Skeletal muscle cell (primary cell): ENCODE measurements around the gene TRMT112.

Experiments used
- DNase-seq: peaks from one replicate; pipeline ENCODE4 v3.0.0-alpha.2; 2010; ENCODE audit warnings: low read depth
- H3K4me3 ChIP-seq: 2 replicates; pipeline ENCODE4 v1.5.1; 2011; ENCODE audit warnings: low read depth, mild to moderate bottlenecking, control low read depth, low read length, moderate library complexity

Gene TRMT112

DNA sequence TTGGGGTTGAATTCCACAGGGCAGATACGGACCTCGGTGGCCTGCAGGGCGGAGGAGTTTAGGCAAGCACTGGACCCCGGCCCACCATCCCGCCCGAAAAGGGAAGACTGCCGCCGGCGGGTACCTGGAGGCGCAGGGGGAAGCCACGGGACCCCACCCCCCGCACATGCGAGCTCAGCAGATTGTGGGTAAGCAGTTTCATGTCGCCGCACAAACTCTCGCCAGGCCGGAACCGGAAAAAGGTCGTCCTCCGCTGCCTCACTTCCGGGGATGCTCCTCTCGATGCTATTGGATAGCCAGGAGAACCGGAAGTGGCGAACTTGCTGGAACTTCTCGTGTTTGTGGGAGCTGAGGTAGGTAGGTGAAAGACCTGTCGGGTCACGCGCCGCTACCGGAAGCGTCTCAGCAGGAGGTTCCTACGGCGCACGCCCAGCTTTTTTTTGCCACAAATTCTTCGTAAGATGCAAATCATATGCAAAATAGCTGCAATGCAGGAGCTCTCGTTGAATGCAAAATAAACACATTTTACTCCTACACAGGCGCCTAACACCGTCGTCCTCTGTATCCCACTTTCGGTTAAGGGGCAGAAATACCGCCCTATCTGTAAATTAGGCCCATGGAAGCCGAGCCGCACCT lies at the start of gene TRMT112:
Gene TRMT112 (minus strand): TSS at position 235 of the 636 bp plus-strand sequence. CDS start 33 bp downstream, at position 202.
- peak within 1 kb of the TSS; percentile 75 for H3K4me3 ChIP-seq
- DNase-seq = peak; percentile 81

DNA sequence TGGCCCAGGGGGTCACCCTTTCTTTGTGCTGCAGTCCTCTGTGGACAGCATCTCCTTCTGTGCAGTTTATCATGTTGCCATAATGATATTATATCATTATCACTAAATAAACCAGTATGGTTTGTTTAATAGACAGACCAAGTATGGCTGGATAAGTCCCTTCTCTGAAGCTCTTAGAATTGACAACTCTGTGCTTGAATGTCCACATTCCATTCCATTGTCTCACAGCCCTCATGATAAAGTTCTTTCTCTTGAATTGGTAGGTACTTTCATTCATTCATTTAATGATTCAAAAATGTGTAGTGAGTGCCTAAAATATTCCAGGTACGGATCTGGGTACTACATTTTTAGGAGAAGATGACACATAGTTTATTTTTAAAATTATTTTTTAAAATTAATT lies 49.4 kb upstream of the TRMT112 start:
- no peak for DNase-seq
- no peak overlapping the region for H3K4me3 ChIP-seq

DNA sequence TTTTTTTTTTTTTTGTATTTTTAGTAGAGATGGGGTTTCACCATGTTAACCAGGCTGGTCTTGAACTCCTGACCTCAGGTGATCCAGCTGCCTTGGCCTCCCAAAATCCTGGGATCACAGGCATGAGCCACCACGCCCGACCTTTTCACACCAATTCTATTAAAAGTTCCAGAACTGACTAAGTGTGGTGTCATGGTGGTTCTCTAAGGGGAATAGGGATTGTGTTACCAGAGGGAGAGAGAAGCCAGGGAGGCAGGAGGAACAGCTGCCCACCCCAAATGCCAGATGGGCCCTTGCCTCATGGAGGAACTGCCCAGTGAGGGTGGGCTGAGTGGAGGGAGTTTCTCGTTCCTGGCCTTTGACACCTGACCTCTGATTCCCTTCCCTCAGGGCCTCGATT lies 47.6 kb upstream of the TRMT112 start:
- no peak overlapping the region for H3K4me3 ChIP-seq
- no peak for DNase-seq

DNA sequence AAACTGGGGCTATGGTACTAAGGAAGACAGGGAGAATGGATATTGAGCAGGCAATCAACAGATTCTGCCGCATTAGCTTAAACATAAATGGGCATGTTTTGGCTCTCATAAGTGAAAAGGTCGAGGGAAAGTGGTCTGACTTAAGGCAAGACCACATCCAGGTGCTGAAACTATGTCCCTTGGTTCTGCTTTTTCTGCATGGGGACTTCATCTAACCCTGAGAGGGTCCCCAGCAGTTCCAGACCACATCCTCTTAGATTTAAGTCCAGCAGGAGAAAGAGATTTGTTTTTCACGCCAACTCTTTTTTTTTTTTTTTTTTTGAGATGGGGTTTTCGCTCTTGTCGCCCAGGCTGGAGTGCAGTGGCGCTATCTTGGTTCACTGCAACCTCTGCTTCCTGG lies 47.1 kb upstream of the TRMT112 start:
- H3K4me3 ChIP-seq = no peak overlapping the region
- no peak for DNase-seq

DNA sequence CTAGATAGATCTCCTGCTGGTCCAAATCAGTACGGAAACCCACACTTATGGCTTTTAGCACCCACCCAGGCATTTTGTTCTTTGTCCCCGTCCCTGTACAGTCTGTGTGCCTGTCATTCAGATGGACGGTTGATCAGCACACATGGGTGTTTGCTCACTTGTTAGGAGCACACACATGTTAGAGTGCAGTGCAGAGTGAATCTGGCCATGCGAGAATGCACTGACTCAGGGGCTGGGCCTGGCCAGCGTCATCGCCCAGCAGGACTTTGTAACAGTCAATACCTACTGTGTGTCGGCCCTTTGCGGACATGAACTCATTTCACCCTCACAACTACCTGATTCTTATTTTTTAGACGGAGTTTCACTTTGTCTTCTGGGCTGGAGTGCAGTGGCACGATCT lies 45.0 kb upstream of the TRMT112 start:
- no peak for DNase-seq
- no peak overlapping the region for H3K4me3 ChIP-seq

DNA sequence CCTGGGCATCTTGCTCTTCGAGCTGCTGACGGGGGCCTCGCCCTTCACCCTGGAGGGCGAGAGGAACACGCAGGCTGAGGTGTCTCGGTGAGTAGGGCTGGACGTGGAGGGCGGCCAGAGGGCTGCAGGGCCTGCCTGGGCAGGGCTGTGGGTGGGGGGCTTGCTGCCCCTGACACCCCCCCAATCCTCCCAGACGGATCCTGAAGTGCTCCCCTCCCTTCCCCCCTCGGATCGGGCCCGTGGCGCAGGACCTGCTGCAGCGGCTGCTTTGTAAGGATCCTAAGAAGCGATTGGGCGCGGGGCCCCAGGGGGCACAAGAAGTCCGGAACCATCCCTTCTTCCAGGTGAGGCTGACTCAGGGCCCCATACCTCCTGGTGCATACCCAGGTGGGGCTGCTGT lies 44.3 kb upstream of the TRMT112 start:
- no peak overlapping the region for H3K4me3 ChIP-seq
- no peak for DNase-seq

DNA sequence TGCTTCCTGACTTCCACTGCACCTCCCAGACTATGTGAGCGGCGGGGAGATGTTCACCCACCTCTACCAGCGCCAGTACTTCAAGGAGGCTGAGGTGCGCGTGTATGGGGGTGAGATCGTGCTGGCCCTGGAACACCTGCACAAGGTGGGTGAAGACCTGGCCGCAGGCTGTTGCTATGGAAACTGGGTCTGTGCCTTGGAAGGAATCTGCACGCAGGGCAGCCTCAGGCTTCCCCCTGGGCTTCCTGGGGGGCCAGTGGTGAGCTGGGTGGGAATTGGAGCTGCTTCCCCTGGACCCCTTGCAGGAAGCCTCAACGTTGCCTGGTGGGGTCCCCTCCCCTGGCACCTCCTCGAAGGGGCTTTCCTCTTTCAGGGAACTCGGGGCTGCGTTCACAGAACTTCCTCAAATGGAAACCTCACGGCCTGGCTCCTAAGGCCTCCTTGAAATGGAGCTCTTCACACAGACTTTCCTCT lies 43.1 kb upstream of the TRMT112 start:
- peak overlapping the region; percentile 77 for H3K4me3 ChIP-seq
- DNase-seq = no peak

DNA sequence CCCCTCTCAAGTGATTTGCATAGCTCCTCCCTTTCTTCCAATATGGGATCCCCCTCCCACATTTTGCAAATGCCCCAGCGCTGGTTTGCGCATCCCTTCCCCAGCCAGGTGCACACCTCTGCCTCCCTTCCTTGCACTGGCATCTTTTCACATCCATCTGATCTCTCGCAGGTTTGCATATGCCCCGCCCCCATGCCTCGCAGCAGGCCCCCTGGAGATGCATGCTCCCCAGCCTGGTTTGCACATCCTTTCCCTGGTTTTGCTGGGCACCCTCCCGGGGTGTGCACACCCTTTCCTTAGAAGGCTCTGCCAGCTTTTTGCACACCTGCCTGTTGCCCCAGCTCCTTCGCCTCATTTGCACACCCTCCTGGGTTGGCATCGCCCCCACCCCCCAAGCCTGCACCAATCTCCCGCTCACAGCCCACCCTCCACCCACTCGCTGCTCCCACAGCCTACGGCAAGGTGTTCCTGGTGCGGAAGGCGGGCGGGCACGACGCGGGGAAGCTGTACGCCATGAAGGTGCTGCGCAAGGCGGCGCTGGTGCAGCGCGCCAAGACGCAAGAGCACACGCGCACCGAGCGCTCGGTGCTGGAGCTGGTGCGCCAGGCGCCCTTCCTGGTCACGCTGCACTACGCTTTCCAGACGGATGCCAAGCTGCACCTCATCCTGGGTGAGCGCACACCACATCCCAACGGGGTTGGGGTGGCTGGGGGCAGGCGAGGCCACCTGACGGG lies 42.5 kb upstream of the TRMT112 start:
- no peak for DNase-seq
- peak overlapping the region; percentile 77 for H3K4me3 ChIP-seq

DNA sequence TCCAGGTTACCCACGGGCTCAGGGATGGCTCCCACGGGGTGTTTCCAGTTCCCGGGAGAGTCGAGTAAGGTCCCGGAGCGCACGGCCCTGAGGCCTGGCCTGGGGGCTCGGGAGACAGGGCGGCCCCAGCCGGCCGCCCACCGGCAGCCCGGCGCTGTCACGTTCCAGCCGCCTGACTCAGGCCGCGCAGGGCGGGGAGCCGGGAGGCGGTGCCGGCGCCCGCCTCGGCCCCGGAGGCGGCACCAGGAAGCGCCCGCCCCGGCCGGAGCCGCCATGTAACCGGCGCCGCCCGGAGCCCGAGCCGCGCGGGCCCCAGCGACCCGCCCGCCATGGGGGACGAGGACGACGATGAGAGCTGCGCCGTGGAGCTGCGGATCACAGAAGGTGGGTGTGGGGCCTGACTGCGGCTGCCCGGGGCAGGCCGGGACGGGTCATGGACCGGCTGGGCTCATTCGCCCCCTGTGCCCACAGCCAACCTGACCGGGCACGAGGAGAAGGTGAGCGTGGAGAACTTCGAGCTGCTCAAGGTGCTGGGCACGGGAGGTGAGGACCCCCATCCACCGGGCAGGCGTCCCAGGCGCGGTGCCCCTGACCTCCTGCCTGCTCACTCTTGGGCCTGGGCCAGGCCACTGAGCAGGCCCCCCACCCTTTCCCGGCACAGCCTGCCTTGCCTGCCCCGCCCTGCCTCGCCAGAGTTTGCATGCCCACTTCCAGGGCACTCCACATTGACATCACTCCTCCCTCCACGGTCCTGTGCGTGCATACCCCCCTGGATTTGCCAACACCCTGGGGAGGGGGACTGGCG lies 41.8 kb upstream of the TRMT112 start, which contains the start of gene RPS6KA4:
Gene RPS6KA4 (plus strand): TSS at position 256 of the 805 bp plus-strand sequence. CDS start 74 bp downstream, at position 330.
- H3K4me3 ChIP-seq = peak within 1 kb of the TSS; percentile 77
- DNase-seq = no peak

DNA sequence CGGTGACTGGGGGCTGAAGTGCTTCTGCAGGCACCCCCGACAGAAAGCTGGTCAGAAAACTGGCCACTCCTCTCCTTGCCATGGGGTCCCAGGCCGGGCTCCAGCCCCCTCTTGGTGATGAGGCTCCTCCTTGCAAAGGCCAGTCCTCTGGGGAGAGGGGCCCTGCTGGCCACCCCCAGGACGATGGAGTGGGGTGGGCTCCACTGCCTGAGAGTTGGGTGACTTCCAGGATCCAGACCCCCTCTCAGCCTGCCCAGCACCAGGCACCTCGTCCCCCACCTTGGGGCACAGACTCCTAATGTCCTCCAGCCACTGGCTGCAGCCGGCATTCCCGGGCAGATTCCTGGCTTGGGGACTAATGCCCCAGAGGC lies 41.2 kb upstream of the TRMT112 start:
- peak overlapping the region; percentile 77 for H3K4me3 ChIP-seq

DNA sequence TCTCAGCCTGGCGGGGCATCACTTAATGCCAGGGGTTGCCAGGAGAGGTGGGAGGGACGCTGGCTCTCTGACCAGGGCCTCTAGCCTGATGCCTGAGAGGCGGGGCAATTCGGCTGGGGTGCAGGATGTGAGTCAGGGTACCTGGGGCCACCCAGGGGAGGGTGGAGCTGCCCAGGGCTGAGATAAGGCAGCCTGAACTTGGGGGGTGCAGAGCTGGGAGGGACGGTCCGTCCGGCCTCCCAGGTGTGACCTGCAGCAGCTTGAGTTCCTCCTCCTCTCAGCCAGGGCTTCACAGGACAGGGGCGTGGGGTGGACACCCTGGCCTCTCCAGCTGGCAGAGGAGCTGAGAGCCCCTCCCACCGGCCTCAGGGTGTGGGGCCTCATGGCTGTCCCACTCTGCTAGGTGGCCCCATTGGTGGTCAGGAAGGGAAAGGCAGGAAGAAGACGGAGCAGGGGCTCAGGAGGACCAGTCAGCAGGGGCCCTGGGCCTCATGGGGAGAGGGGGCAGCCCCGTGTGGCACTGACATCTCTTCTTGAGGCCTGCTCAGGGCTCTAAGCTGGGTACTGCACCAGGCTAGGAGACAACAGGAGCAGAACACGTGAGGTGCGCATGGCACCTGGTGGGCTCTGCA lies 40.7 kb upstream of the TRMT112 start:
- no peak overlapping the region for H3K4me3 ChIP-seq

More for the DNA sequence above, 41.2 kb upstream of the TRMT112 start:
- DNase-seq = no peak

DNA sequence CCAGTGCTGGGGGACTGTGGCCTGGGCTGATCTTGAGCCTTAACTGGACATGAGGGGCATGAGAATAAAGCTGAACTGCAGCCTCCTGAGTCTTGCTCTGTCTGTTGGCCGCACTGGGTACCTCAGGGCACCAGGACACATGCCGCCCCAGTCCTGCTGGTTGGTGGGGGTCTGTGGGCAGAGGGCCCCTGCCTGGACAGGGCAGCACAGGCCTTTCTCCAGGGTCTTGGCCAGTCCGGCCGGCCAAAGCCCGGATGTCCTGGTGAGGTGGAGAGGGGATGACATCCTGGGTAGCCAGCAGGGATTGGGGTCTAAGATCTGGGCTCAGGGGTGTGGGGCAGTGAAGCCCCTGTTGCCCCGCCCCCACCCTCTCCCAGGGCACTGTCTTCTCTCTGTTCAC lies 40.1 kb upstream of the TRMT112 start:
- H3K4me3 ChIP-seq = no peak overlapping the region
- DNase-seq = no peak

More for the DNA sequence above, 40.7 kb upstream of the TRMT112 start:
- DNase-seq = no peak

DNA sequence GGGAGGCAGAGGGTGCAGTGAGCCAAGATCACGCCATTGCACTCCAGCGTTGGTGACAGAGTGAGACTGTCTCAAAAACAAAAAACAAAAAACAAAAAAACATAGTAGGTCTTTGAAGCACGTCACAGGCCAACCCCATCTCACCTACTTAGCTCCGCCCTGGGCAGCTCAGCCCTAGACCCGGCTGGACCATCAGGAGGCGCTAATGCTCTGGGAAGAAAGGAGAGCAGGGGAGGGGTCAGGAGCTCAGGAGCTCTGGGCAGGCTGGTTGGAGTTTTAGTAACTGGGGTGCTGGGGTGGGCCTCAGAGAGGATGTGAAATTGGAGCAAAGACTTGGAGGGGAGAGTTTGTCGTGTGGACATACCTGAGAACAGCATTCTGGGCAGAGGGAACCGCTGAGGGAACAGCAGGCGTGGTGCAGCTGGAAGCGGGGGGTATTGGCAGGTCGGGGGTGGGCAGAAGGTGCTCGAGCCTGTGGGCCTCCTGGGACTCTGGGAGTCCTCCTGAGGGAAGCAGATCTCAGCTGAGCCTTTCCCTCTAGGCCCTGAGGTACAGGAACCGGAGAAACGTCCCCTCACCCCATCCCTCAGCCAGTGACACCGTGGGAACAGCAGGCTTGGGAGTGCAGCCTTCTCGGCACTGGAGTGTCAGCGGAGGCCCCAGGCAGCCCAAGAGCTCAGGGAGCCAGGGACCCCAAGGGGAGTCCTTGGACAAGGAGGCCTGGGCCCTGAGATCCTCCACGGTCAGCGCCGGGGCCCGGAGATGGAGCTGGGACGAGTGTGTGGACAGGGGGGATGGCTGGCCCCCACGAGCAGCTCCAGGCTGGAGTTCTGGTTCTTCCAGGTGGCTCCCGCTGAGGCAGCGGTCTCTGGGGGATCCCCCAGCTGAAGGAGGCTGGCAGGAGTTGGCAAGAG lies 39.4 kb upstream of the TRMT112 start:
- no peak for DNase-seq
- H3K4me3 ChIP-seq = no peak overlapping the region

DNA sequence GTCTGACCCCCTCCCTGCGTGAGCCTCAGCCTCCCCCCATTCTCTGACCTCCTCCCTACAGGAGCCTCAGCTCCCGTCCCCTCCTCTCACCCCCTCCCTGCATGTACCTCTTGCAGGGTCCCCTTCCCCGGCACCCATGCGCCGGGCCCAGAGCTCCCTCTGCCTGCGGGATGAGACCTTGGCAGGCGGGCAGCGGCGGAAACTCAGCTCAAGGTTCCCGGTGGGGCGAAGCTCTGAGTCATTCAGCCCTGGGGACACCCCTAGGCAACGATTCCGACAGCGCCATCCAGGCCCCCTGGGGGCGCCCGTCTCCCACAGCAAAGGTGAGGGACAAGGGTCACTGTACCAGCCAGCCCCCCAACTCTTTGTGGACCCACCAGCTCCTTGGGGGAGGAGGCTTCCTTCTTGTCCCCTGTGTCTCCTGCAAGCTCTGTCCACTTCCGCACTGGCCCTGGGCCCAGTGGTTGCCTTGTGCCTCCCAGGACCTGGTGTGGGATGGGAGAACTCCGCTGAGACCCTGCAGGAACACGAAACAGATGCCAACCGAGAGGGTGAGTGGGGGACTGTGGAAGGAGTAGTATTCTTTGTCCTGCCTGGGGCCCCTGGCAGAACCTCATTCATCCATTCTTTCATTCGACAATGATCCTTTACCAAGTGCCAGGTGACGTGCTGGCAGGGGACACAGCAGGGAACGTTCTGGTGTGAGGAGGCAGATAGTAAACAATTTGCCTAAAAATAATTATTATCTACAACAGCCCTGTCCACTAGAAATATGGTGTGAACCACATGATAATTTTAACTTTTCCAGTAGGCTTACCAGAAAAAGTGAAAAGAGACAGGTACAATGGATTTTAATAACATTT lies 38.0 kb upstream of the TRMT112 start:
- peak overlapping the region; percentile 11 for H3K4me3 ChIP-seq
- DNase-seq = no peak

DNA sequence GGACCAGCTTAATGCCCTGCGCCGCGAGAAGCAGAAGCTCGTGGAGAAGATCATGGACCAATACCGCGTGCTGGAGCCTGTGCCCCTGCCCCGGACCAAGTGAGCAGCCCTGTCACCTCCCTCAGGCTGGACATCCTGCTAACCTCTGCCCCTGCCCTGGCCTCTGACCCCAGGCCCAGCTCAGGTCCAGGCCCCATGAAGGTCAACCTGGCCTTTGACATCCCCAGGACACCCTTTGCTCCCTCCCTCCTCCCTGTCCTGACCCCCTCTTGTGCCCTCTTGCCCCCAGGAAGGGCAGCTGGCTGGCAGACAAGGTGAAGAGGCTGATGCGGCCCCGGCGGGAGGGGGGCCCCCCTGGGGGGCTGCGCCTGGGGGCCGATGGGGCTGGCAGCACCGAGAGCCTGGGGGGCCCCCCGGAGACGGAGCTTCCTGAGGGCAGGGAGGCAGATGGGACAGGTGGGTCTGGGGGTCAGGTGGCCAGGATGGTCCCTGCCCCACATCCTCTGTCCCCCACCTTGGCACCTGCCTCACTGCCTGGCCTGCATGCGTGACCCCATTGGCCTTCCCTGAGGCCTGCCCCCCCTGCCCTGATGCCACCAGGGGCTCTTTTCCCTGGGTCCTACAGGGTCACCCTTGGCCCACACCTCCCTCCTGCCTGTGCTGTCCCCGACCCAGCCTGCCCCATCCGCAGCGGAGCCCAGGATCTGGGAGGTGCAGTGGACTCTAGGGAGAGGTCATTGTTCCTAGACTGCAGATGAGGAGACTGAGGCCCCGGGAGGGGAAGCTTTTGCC lies 36.6 kb upstream of the TRMT112 start:
- no peak for DNase-seq

DNA sequence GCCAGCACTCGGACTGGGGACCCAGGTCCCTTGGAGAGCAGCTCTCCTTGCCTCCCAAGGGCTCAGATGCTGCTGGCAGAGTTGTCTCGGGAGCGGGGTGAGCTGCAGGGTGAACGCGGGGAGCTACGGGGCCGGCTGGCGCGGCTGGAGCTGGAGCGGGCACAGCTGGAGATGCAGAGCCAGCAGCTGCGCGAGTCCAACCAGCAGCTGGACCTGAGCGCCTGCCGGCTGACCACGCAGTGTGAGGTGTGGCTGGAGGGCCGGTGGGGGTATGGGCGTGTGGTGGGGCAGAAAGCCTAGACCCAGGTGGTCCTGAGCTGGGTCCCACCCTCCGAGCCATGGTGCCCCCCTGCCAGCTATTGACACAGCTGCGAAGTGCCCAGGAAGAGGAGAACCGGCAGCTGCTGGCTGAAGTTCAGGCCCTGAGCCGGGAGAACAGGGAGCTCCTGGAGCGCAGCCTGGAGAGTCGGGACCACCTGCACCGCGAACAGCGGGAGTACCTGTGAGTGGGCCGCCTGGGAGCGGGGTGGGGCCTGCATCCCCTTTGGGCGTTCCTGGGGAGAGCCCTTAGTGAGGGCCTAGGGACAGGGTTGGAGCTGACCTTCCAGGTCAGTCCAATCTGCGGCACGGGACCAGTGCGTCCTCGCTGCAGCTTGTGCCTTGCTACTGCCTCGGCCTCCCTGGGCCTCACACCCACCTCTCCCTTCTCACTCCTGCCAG lies 35.8 kb upstream of the TRMT112 start:
- H3K4me3 ChIP-seq = no peak overlapping the region
- DNase-seq = no peak

More for the DNA sequence above, 36.6 kb upstream of the TRMT112 start:
- no peak overlapping the region for H3K4me3 ChIP-seq
